Measurements from ENCODE around the gene FOXP1.

Gene FOXP1

DNA sequence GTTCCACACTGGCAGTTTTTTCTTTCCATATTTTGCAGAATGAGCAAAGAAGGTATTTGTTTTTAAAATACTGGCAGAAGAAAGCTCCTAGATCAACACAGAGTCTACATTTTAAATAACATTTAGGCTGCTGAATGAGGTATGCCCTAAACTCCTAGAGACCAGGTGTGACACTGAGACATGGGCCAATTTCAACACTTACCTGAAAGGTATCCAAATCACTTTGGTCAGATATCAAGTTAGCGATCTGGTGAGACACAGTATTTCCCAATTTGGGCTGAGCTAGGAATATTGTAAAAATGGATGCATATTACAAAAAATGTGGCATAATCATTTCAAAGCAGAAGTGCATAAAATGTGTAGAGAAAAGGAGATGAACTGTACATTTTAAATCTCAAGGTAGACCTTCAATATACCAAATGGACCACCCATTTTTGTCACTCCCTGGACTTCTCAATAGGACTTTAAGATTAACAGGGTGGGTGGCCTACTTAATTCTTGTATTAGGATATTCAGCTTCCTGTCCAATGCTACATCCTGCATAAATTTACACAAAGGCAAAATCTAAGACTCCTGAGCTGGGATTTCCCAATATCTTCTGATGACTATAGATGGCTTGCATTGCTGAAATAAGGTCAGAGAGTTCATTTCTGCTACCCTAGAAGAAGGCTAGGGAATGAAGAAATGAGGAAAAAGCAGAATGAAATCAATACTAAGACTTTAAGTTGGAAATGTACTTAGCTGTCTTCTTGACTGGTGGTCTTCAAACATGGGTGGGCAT is 487.8 kb downstream of the FOXP1 start:
- TF ChIP-seq TARDBP (IDR thresholded peaks at IDR 0.05) (no peak), BHLHE40 (IDR thresholded peaks at IDR 0.05; ENCODE audit: borderline replicate concordance) (no peak), HDGF (IDR thresholded peaks at IDR 0.05; ENCODE audit: borderline replicate concordance) (no peak), L3MBTL2 (conservative IDR thresholded peaks at IDR 0.05) (no peak), FOXK2 (IDR thresholded peaks at IDR 0.05) (no peak), ARNT (IDR thresholded peaks at IDR 0.05) (no peak), NFRKB (IDR thresholded peaks at IDR 0.05) (no peak), SUZ12 (IDR thresholded peaks at IDR 0.05) (no peak), FOXM1 (IDR thresholded peaks at IDR 0.05; ENCODE audit: borderline replicate concordance) (no peak), ZNF384 (IDR thresholded peaks at IDR 0.05) (no peak), ELF4 (IDR thresholded peaks at IDR 0.05) (no peak), SP1 (IDR thresholded peaks at IDR 0.05) (no peak), FOXA1 (IDR thresholded peaks at IDR 0.05) (no peak), CTBP1 (IDR thresholded peaks at IDR 0.05; ENCODE audit: borderline replicate concordance) (no peak), LEF1 (IDR thresholded peaks at IDR 0.05; ENCODE audit: borderline replicate concordance) (no peak)
- TF ChIP-seq, protein P1, sequence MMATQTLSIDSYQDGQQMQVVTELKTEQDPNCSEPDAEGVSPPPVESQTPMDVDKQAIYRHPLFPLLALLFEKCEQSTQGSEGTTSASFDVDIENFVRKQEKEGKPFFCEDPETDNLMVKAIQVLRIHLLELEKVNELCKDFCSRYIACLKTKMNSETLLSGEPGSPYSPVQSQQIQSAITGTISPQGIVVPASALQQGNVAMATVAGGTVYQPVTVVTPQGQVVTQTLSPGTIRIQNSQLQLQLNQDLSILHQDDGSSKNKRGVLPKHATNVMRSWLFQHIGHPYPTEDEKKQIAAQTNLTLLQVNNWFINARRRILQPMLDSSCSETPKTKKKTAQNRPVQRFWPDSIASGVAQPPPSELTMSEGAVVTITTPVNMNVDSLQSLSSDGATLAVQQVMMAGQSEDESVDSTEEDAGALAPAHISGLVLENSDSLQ (IDR thresholded peaks at IDR 0.05), result no peak
- CTCF ChIA-PET, result interaction anchor here (0.6 to 1.0 kb wide), 2 partner anchors 14 to 81 kb away, joined by 3 to 7 read pairs; no protein-coding TSS in a partner anchor
- POLR2A ChIA-PET, result no interaction called here
- DNase-seq (ENCODE audit: extremely low spot score), result no peak

DNA sequence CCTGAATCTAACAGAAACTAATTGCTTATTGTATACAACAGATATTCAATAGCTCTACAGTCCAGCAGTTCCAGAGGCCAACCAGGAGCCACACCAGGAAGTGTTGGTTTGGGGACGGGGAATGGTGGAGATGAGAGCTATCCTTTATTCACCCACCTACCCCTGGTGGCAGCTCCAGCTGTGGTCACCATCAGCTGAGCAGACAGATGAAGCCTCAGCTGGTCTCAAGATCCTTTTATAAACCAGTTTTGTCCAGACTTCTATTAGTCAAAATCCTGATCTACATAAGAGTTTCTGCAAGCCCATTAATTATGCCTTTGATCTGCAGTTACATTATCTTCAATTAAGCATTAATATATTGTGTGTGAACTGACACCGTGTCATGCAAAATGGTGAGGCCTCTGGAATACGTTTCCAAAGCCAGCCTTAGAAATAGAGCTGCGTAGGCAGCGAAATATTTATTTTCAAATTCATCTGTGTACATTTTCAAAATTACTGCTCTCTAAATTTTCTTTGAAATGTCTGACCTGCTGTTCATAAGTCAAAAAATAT is 488.8 kb downstream of the FOXP1 start:
- CTCF ChIA-PET, result interaction anchor here (0.6 to 1.0 kb wide), 2 partner anchors 13 to 82 kb away, joined by 3 to 7 read pairs; no protein-coding TSS in a partner anchor
- TF ChIP-seq FOXM1 (IDR thresholded peaks at IDR 0.05; ENCODE audit: borderline replicate concordance) (no peak), LEF1 (IDR thresholded peaks at IDR 0.05; ENCODE audit: borderline replicate concordance) (no peak)
- POLR2A ChIA-PET, result no interaction called here
- no peak for DNase-seq (ENCODE audit: extremely low spot score)

DNA sequence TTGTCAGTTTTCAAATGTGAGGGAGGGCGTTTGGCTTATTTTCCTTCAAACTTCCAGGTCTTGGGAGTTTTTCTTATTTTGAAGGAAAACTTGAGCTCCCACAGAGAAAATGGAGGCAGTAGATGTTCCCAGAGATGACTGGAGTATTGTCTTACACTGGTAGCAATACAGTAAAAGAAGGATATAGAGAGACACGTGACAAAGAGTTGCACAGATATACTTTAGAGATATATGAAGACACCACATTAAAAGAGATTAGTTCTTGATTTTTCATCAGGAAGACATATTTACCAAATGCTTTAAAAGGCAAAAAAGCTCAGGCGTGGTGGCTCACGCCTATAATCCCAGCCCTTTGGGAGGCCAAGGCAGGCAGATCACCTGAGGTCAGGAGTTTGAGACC is 490.9 kb downstream of the FOXP1 start:
- TF ChIP-seq BHLHE40 (IDR thresholded peaks at IDR 0.05; ENCODE audit: borderline replicate concordance), result no peak
- no peak for TF ChIP-seq ARNT (IDR thresholded peaks at IDR 0.05)
- no peak for TF ChIP-seq FOXA1 (IDR thresholded peaks at IDR 0.05)
- TF ChIP-seq SP1 (IDR thresholded peaks at IDR 0.05), result no peak
- TF ChIP-seq SUZ12 (IDR thresholded peaks at IDR 0.05), result no peak
- no peak for TF ChIP-seq TARDBP (IDR thresholded peaks at IDR 0.05)
- TF ChIP-seq CTBP1 (IDR thresholded peaks at IDR 0.05; ENCODE audit: borderline replicate concordance), result no peak
- TF ChIP-seq HDGF (IDR thresholded peaks at IDR 0.05; ENCODE audit: borderline replicate concordance), result no peak
- TF ChIP-seq NFRKB (IDR thresholded peaks at IDR 0.05), result no peak
- no peak for TF ChIP-seq ZNF384 (IDR thresholded peaks at IDR 0.05)
- TF ChIP-seq LEF1 (IDR thresholded peaks at IDR 0.05; ENCODE audit: borderline replicate concordance), result no peak
- TF ChIP-seq ELF4 (IDR thresholded peaks at IDR 0.05), result no peak
- no peak for TF ChIP-seq FOXM1 (IDR thresholded peaks at IDR 0.05; ENCODE audit: borderline replicate concordance)
- no peak for TF ChIP-seq L3MBTL2 (conservative IDR thresholded peaks at IDR 0.05)
- ChIA-PET CTCF (no interaction called here), POLR2A (no interaction called here)
- DNase-seq (ENCODE audit: extremely low spot score), result no peak

DNA sequence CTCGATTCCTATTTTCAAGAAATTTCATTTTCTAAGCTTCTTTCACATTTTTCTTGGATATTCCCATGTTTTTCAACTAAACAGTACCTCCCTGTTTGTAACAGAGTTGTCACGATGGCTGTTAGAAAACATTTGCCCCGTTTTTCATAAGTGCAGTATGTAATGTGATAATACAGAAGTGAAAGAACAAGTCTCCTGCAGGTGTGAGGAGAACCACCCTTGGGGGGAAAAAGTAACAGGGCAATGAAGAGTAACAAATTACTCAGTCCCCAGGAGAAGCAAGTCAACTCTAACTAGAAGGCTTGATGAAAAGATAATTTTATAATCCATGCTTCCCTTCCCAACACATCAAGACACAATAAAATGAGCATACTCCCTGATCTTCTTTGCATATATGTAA is 493.3 kb downstream of the FOXP1 start:
- no peak for DNase-seq (ENCODE audit: extremely low spot score)
- POLR2A ChIA-PET, result no interaction called here
- TF ChIP-seq BHLHE40 (IDR thresholded peaks at IDR 0.05; ENCODE audit: borderline replicate concordance), result no peak
- TF ChIP-seq ZNF384 (IDR thresholded peaks at IDR 0.05), result no peak
- no peak for TF ChIP-seq FOXA1 (IDR thresholded peaks at IDR 0.05)
- TF ChIP-seq SP1 (IDR thresholded peaks at IDR 0.05), result no peak
- TF ChIP-seq TARDBP (IDR thresholded peaks at IDR 0.05), result no peak
- no peak for TF ChIP-seq FOXM1 (IDR thresholded peaks at IDR 0.05; ENCODE audit: borderline replicate concordance)
- TF ChIP-seq, protein P1 (IDR thresholded peaks at IDR 0.05), result no peak
- CTCF ChIA-PET, result no interaction called here

DNA sequence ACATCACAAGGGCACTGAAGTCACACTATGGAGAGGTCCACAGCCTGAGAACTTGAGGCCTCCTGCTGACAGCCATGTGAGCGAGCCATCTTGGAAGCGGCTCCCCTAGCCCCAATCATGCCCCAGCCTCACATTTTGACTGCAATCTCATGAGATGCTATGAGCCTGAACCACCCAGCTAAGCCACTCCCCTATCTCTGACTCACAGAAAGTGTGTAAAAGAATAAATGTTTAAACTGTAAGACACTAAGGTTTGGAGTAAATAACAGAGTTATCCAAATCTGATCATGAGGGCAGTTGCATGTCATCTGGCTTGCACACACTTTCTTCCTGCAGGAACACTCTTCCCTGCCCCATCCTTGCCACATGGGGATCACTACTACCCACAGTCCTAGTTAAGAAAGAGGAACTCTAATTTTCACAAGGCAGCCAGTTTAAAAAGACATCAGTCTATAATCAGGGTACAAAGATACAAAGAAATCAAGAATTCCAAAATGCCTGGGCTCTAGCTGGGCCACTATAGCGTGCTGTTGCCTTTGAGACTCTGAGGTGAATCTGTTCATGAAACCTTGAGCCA is 494.2 kb downstream of the FOXP1 start:
- POLR2A ChIA-PET, result no interaction called here
- DNase-seq (ENCODE audit: extremely low spot score), result no peak

DNA sequence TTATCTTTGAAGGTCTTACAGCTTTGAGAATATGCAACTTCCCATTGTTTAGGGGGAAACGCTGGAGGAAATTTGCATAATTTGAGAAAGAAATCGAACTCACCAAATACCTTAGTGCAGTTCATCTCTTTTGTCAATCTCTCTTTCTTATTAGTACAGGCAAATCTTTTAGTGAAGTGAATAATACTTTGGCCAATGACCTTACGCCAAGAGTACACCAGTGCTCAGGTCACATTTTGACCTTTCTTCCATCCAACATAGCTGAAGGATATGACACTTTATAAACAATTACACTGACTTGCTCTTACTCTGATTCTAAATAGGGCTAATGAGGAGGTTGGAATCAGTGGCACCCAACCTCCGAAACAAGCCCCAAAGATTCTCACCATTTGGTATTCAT is 494.8 kb downstream of the FOXP1 start:
- DNase-seq (ENCODE audit: extremely low spot score), result no peak
- ChIA-PET POLR2A (no interaction called here), CTCF (no interaction called here)
- TF ChIP-seq LEF1 (IDR thresholded peaks at IDR 0.05; ENCODE audit: borderline replicate concordance) (no peak), TARDBP (IDR thresholded peaks at IDR 0.05) (no peak), ZNF384 (IDR thresholded peaks at IDR 0.05) (no peak), HDGF (IDR thresholded peaks at IDR 0.05; ENCODE audit: borderline replicate concordance) (no peak), FOXM1 (IDR thresholded peaks at IDR 0.05; ENCODE audit: borderline replicate concordance) (no peak), ELF4 (IDR thresholded peaks at IDR 0.05) (no peak), L3MBTL2 (conservative IDR thresholded peaks at IDR 0.05) (no peak), FOXA1 (IDR thresholded peaks at IDR 0.05) (no peak), NFRKB (IDR thresholded peaks at IDR 0.05) (no peak)

More for the DNA sequence above, 494.2 kb downstream of the FOXP1 start:
- CTCF ChIA-PET, result no interaction called here
- no peak for TF ChIP-seq TARDBP (IDR thresholded peaks at IDR 0.05)

Data from HEK293T (cell line).